ENCODE results near the gene CD96. TPM values are rescaled to one million over a fixed set of nuclear protein-coding genes. Genes with fewer than 3 reads are reported as not detected.

Gene CD96
- total and polyA plus RNA-seq, 12 donors = 0.22 to 5.6 (median 0.90) TPM; not detected in 1

- WGBS, 4 donors = 63 to 75% (median 68%) methylated on average over 3 of the region's 3 CpGs
- no peak for DNase-seq
- intact Hi-C loops (cut with DNase I) = no loop called here
- no peaks in the 10 kb centered on the region for H3K27me3 ChIP-seq
- H3K27ac ChIP-seq = no peak overlapping the region
- no peak for TF ChIP-seq CTCF (IDR thresholded peaks at IDR 0.05)
- TF ChIP-seq POLR2A (IDR thresholded peaks at IDR 0.05) = no peak
- no peak overlapping the region for H3K4me3 ChIP-seq
- H3K36me3 ChIP-seq (replicated peaks in 1 of 2) = no peaks in the 10 kb centered on the region
- no peaks in the 10 kb centered on the region for H3K9me3 ChIP-seq (replicated peaks in 1 of 3)
- no peaks in the 10 kb centered on the region for H3K4me1 ChIP-seq (replicated peaks in 1 of 2)
Observed at GRCh38 chr3:111607240-111607920, 65.4 kb downstream of the CD96 start.

- Histone ChIP-seq H3K36me3 (replicated peaks in 1 of 2) (no peaks in the 10 kb centered on the region), H3K27me3 (no peaks in the 10 kb centered on the region), H3K9me3 (replicated peaks in 1 of 3) (no peaks in the 10 kb centered on the region), H3K27ac (no peak overlapping the region), H3K4me3 (no peak overlapping the region), H3K4me1 (replicated peaks in 1 of 2) (no peaks in the 10 kb centered on the region)
- 62 to 67% (median 65%) methylated on average over 2 of the region's 2 CpGs for WGBS, 4 donors
- intact Hi-C loops (cut with DNase I) = no loop called here
- TF ChIP-seq CTCF (IDR thresholded peaks at IDR 0.05) (no peak), POLR2A (IDR thresholded peaks at IDR 0.05) (no peak)
- DNase-seq = no peak
Observed at GRCh38 chr3:111608383-111608782, 66.4 kb downstream of the CD96 start.

- H3K4me3 ChIP-seq = no peak overlapping the region
- no peaks in the 10 kb centered on the region for H3K27me3 ChIP-seq
- no peak for DNase-seq
- H3K9me3 ChIP-seq (replicated peaks in 1 of 3) = no peaks in the 10 kb centered on the region
- no peaks in the 10 kb centered on the region for H3K36me3 ChIP-seq (replicated peaks in 1 of 2)
- WGBS, 4 donors = 65 to 87% (median 74%) methylated on average over 2 of the region's 2 CpGs
- TF ChIP-seq POLR2A (IDR thresholded peaks at IDR 0.05) = no peak
- no peak for TF ChIP-seq CTCF (IDR thresholded peaks at IDR 0.05)
- no peaks in the 10 kb centered on the region for H3K4me1 ChIP-seq (replicated peaks in 1 of 2)
- H3K27ac ChIP-seq = no peak overlapping the region
- intact Hi-C loops (cut with DNase I) = no loop called here
Observed at GRCh38 chr3:111609700-111610099, 67.7 kb downstream of the CD96 start.

- TF ChIP-seq CTCF (IDR thresholded peaks at IDR 0.05) = no peak
- no peak for TF ChIP-seq POLR2A (IDR thresholded peaks at IDR 0.05)
- H3K4me1 ChIP-seq (replicated peaks in 1 of 2) = no peaks in the 10 kb centered on the region
- intact Hi-C loops (cut with DNase I) = no loop called here
- no peaks in the 10 kb centered on the region for H3K36me3 ChIP-seq (replicated peaks in 1 of 2)
- H3K27me3 ChIP-seq = no peaks in the 10 kb centered on the region
- DNase-seq = no peak
- H3K27ac ChIP-seq = no peak overlapping the region
- H3K9me3 ChIP-seq (replicated peaks in 1 of 3) = no peaks in the 10 kb centered on the region
- WGBS, 4 donors = 48 to 53% (median 49%) methylated on average over 5 of the region's 5 CpGs
- H3K4me3 ChIP-seq = no peak overlapping the region
Observed at GRCh38 chr3:111610189-111610588, 68.2 kb downstream of the CD96 start.

All from adrenal gland (tissue), 12 donors.